Measurements from ENCODE around the gene PIM3.

PIM3 gene

DNA sequence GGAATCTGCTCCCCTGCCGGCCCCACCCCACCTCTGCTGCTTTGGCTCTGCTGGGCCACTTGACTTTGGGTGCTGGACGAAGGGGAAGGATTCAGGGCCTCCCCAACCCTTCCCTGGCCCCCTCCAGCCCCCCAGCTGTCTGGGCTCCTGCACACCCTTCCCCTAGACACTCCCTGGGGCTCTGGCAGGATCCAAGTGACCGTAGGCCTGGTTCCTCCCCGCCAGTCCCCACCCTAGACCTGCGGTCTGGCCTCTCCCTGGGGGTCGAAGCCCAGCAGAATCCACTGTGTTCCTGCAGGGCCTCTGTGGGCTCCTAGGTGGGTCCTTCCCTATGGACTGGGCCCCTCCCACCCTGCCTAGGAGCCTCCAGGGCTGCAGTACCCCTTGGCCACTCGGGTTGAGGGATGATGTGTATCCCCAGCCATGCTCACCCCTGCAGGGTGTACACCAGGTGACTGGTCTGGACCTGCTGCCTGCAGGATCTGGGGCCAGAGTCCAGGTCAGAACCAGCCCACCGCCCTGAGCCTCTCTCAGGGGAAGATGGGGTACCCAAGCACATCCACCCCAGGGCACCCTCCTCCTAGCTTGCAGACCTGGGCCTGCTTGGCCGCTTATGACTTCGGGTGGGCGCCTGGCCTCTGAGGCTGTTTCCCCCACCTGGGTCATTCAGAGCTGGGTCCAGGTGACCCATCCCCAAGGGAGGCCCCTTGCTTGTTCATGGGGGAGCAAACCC is 5.6 kb downstream of the PIM3 start:
- DNase-seq (ENCODE audit: low read depth in 2 of 3, low spot score in 2 of 3) = no peak

DNA sequence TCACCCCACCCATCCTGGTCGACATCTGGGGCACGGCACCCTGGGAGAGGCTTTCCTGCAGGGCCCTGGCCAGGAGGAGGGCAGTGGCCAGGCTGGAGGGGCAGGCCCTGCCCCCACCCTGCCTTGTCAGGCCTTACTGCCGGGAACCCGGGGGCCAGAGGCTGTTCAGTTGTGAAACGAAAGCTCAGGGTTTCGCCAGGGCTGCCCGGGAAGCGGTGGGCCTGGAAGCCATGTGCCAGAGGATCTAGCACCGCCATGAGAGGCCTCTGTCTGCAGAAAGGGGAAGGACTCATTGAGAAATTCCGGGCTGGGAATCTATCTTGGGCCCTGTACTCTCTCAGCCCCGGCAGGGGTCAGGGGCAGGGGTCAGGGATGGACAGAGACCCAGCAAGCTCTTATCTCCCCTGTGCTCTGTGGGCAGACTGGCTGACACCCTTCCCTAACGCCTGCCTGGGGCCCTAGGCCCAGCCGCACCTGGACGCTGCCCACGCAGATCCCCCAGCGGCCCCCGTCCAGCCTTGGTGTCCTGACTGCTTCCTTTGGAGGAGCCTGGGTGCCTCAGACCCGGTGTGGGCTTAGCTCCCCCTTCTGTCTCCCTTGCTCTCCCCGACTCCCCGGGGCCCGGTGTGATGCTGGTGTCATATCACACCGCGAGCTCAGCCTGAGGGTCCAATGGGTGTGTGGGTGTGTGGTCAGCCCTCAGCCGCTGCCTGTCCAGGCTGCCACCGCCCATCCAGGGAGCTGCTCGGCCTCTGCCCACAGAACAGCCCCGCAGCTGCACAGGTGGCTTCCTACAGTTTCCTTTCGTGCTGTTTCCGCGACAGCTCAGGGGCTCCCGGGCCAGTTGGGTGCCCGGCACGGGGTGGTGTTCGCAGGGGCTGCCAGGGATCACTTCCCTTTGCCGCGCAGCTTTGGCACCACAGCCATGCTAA is 6.5 kb downstream of the PIM3 start:
- no peak for DNase-seq (ENCODE audit: low read depth in 2 of 3, low spot score in 2 of 3)

DNA sequence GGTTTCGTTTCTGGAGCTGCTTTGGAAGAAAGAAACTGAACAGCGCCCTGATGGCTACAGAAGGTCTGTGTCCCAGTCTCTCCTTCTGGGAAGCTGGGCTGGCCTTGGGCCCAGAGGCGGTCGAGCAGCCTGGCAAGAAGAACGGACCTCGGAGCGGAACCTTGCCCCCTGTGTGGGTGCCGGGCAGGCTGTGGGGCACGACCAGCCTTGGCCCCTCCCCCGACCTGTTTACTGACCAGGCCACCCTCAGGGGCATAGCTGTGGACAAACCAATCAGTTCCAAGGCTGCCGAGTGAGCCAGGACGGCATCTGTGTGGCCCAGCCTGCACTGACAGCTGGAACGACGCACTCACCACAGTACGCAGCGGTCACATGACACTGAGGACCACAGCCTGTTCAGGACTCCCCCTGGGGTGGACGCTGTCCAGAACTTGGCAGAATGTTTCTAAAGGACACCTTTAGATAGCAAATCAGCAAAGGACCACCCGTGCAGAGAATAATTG is 7.2 kb downstream of the PIM3 start:
- DNase-seq (ENCODE audit: low read depth in 2 of 3, low spot score in 2 of 3) = no peak

DNA sequence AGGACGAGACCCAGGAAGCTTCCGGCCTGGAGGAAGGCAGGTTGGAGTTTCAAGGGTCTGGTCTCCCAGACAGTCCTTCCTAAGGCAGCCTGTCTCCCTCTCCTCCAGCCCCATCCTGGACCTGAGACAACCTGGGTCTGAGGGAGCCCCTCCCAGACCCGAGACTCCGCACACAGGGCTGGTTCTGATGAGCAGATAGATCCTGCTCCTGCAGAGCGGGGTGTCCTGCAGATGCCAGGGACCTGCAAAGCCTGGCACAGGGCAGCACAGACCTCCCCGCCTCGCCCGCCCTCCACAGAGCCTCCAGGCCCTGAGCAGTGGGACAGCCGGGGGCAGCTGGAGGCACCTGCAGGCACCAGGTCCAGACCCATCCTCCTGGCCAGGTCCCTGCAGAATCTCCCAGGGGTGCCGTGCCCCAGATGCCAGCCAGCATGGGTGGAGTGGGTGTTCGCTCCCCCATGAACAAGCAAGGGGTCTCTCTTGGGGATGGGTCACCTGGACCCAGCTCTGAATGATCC is 7.8 kb downstream of the PIM3 start:
- no peak for DNase-seq (ENCODE audit: low read depth in 2 of 3, low spot score in 2 of 3)

DNA sequence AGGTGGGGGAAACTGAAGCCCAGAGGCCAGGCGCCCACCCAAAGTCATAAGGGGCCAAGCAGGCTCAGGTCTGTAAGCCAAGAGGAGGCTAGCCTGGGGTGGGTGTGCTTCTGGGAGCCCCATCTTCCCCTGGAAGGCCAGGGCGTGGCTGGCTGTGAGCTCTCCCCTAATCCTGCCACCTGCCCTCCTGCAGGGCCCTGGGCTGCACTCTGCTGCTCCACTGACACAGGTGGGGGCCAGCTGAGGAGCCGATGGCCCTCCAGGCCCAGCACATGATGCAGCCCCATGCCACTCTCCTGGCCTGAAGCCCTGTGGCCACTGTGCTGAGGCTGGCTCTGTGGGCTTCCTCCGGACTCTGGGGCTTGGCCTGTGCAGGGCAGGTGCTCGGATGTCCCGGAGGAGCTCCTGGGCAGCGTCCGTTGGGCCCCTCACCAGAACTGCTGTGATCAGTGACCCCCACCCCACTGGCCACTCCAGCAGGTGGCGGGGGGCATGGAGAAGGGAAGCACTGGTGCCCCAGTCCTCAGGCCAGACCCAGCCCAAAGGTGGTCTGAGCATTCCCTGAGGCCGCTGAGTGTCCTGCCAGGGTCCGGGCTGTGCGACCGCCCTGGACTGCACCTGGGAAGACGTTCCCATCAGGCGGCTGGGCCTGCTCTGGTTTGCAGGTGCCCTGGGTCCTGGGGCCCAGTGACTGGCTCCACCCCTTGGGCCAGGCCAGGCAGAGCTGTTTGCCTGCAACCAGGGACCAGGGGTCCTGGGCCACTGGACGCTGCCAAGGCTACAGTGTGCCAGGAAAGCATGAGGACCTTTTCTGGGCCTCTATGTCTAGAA is 8.5 kb downstream of the PIM3 start:
- no peak for DNase-seq (ENCODE audit: low read depth in 2 of 3, low spot score in 2 of 3)

DNA sequence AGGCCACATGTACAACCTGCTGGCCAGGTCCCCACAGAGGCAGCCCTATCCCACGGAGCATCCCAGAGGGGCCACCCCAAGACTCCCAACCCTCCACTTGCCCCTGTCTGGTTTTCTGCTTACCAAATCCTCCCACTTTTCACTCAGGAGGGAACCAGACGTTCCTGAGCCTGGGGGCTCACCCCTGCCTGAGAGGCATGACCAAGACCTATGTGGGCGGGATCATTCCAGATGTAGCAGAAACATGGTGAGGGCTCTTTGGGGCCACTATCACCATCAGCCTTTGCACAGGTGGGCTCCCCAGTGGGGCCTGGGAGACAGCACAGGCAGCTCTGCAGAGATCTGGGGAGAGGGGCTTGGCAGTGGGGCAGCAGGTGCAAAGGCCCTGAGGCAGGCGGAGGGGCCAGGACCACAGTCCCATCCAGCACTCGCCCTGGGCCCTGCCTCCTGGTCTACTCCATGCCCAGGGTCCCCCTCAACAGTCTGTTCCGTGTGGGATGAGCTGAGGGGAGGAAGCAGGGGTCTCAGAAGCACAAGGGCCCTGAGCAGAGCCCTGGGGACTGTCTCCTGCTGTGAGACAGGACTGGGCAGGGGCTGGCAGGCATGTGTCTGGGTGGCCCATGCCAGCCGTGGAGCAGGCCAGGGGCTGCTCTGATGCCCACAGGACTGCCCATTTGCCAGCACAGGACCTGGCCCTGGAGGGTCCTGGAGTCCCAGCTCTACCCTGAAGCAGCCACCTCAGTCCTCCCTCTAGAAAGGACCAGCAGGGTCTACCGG is 9.4 kb downstream of the PIM3 start:
- DNase-seq (ENCODE audit: low read depth in 2 of 3, low spot score in 2 of 3) = no peak

DNA sequence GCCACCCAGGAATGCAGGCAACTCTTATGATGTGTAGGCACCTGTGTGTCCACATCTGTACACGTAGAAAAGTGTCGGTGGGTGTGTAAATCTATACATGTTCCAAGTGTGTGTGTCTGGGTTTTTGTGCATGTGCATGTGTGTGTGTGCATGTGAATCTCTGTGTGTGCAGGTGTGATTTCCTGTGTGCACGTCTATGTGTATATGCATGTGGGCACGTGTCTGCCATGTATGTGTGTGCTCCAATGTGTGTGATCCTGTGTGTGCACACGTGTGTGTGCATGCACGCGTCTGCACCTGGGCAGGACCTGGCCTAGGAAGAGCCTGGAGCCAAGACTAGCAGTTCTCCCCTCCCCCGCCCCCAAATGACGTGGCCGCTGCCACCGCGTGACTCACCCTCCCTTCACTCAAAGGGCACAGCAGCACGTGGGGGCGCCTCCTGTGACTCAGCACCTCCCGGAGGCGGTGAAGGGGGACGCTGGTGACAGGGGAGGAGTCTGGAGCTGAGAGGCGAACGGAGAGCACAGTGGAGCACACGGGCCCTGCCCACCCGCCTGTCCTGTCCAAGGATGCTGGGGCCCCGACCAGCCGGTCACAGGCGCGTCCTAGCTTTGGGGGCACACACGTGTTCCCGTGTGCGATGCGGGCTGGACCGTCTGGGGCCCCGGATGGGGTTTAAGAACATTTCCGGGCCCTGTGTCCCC is 10.1 kb downstream of the PIM3 start:
- DNase-seq (ENCODE audit: low read depth in 2 of 3, low spot score in 2 of 3) = peak; percentile 84 to 93 (median 84)

DNA sequence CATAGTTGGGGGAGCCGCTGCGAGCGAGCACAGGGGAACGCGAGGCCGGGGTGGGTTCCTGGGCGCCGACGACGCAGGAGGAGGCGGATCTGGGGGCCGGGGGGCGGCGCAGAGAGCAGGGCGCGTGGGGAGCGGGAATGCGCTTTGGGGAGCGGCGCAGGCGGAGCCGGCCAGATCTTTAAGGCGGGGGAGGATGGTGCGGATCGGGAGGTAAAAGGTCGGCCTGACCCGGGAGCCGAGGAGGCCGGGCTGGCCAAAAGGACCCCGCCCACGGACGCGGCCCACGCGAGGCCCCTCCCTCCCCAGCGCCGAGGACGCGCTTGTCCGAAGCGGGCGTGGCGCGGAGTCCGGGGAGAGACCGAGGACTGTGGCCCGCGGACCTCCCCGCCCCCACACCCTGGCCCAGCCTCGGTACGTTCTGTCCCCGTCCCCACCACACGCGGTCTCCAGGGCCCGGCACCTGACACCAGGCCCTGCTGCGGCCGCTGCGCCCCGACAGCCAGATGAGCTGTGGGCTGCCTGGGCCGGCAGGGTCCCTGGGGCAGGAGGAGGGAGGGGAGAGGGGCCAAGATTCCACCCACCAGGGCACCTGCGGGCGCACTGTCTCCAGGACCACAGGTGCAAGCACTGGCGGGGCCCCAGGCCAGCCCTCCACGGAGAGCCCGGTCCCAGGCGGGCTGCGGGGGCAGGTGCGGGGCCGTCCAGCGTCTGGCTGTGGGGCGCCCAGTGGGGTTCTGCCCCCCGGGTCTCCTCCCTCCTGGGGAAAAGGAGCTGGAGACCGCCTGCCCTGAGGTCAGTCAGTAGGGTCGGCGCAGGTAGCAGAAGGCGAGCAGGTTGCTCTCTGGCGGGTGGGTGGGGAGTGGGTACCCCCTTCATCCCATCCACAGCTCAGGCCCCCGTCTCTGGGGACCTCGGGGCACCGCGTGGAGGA is 10.9 kb downstream of the PIM3 start:
- DNase-seq (ENCODE audit: low read depth in 2 of 3, low spot score in 2 of 3) = peak in 1 of 3 experiments; percentile 71

DNA sequence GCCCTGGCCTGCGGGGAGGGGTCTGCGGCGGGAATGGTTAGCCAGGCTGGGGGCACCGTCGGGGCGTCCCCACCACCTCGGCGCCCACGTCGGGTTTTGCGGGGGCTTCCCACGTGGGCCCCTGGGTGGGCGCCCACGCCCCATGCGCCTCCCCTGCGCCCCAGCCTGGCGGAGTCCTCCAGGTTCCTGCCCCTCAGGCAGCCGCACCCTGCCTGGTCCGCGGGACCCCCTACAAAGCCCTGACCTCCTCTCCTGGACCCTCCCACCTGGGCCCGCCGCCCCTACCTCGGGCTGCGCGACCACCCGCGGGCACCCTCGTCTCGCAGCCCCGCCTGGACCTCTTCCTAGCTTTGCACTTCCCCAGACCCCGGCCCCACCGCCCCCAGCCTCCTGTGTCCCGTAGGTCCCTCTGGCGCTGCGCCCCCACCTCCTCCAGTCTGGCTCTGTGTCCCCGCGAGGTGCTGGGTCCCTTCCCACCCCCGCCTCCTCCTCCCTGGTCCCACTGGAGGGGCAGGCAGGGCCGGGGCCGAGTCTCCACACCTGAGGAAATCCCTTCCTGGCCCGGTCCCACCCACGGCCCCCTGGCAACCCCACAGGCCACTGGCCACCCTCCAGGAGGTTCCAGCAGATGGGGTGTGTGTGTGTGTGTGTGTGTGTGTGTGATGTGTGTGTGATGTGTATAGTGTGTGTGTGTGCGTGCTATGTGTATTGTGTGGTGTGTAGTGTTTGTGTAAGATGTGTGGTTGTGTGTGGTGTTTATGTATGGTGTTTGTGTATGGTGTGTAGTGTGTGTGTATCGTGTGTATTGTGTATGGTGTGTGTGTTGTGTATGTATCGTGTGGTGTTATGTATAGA is 11.8 kb downstream of the PIM3 start:
- DNase-seq (ENCODE audit: low read depth in 2 of 3, low spot score in 2 of 3) = no peak

DNA sequence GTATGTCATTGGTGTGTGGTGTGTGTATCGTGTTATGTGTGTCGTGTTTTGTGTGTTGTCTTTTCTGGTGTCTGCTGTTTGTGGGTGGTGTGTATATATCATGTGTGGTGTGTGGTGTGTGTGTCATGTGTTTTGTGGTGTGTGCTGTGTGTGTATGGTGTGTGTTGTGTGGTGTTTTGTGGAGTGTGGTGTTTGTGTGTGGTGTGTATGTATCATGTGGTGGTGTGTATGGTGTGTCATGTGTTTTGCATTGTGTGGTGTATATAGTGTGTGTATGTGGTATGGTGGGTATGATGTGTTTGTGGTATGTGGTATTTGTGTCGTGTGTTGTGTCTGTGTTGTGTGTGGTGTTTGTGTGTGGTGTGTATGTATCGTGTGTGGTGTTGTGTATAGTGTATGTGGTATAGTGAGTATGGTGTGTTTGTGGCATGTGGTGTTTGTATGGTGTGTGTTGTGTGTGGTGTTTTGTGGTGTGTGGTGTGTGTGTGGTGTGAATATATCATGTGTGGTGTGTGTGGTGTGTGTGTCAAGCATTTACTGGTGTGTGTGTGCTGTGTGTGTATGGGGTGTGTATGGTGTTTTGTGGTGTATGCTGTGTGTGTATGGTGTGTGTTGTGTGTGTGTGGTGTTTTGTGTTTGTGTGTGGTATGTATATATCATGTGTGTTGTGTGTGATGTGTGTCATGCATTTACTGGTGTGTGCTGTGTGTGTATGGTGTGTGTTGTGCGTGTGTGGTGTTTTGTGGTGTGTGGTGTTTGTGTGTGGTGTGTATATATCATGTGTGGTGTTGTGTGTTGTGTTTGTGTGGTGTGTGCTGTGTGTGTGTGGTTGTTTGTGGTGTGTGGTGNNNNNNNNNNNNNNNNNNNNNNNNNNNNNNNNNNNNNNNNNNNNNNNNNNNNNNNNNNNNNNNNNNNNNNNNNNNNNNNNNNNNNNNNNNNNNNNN is 12.7 kb downstream of the PIM3 start:
- DNase-seq (ENCODE audit: low read depth in 2 of 3, low spot score in 2 of 3) = no peak

DNA sequence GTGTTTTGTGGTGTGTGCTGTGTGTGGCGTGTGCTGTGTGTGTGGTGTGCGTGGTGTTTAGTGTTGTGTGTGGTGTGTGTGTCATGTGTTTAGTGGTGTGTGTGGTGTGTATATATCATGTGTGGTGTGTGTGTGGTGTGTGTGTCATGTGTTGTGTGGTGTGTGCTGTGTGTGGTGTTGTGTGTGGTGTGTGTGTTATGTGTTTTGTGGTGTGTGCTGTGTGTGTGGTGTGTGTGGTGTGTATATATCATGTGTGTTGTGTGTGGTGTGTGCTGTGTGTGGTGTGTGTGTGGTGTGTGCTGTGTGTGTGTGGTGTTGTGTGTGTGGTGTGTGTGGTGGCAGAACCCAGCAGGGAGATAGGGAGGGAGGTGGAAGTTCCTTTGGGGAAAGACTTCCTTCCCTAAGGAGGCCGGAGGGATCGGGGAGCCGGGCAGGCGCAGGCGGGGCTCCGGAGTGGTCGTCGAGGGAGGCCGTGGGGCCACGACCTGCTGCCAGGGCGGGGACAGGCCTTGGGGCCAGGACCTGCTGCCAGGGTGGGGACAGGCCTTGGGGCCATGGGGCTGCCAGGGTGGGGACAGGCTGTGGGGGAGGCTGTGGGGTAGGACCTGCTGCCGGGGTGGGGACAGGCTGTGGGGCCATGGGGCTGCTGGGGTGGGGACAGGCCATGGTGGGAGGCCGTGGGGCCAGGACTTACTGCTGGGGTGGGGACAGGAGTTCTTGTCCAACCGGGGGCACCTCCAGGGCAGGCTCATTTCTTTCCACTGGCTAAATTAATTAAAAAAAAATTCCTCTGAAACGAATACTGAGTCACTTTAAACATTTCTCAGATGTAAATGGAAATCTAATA is 15.2 kb downstream of the PIM3 start:
- DNase-seq (ENCODE audit: low read depth in 2 of 3, low spot score in 2 of 3) = peak in 1 of 3 experiments; percentile 46

DNA sequence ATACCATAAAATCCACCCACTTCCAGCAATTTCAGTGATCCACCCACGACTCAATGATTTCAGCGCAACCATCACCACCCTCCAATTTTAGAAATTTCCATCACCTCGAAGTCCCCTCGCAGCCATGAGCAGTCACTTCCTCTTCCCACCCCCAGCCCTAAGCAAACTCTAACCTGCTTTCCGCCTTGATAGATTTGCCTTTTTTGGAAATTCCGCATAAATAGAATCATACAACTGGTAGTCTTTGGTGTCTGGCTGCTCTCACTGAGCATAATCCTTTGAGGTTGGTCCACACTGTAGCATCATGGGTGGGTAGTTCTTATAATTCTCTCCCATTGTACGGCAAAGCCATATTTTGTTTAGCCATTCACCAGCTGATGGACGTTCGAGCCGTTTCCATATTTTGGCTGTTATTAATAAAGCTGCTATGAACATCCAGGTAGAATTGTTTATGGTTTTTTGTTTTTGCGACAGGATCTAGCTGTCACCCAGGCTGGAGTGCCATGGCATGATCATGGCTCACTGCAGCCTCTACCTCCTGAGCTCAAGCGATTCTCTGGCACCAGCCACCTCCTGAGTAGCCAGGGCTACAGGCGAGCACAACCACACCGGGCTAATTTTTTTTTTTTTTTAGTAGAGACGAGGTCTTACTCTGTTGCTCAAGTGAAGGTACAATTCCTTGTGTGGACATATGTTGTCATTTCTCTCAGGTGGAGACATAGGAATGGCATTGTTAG is 16.0 kb downstream of the PIM3 start:
- DNase-seq (ENCODE audit: low read depth in 2 of 3, low spot score in 2 of 3) = no peak

DNA sequence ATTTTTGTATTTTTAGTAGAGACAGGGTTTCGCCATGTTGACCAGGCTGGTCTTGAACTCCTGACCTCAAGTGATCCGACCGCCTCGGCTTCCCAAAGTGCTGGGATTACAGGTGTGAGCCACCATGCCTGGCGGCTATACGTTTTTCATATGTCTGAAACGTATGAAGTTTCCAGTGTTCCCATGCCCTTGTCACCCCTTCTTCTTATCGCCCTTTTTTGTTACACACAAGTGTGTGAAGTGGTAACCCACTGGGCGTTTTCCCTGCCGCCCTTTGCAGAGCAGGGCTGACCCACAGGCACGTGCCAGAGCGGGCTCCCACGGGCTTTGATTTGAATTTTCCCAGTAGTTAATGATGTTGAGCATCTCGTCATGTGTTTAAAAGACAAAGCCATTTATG is 17.0 kb downstream of the PIM3 start:
- no peak for DNase-seq (ENCODE audit: low read depth in 2 of 3, low spot score in 2 of 3)

DNA sequence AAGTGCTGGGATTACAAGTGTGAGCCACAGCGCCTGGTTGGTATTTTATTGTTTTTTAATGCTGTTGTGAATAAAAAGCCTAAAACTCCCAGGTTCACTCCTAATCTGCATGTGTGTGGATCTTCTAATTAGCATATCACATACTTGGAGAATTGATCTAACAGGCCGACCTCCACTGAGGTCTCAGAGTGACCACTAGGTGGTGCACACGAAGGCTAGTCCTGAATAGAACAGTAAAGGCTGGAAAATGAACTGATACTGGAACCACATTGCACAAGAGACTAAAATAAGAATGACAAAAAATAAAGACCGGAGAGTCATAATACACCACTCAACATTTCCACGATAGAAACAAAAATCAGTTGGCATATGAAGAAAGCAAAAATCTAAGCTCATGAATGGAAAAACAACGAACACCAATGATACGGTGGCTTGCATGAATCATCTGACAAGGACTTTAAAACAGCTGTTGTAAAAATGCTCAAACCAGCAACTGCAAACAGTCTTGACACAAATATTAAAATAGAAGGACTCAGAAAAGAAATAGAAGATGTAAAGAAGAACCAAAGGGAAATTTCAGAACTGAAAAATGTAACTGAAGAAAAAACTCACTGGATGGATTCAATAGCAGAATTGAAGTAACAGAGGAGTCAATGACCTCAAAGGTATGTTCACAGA is 19.2 kb downstream of the PIM3 start:
- no peak for DNase-seq (ENCODE audit: low read depth in 2 of 3, low spot score in 2 of 3)
